Effector CD4-positive, alpha-beta T cell (primary cell): Measurements from ENCODE around the gene HSDL2.
A peak's percentile ranks its signal among the peaks of the same experiment; 100 is the strongest.

Experiments used
- DNase-seq: peaks from one replicate; pipeline ENCODE4 v3.0.0-alpha.2; 2020

HSDL2 gene

GRCh38 chr9:112462855-112463254, 82.9 kb downstream of the HSDL2 start:
- DNase-seq = no peak

GRCh38 chr9:112465352-112465751, 85.4 kb downstream of the HSDL2 start:
- no peak for DNase-seq

GRCh38 chr9:112472996-112473395, 93.1 kb downstream of the HSDL2 start:
- DNase-seq = no peak

- DNase-seq = no peak
These were observed 94.1 kb downstream of the HSDL2 start for GRCh38 chr9:112473986-112474385.

GRCh38 chr9:112475318-112475717, 95.4 kb downstream of the HSDL2 start:
- DNase-seq = no peak

GRCh38 chr9:112477330-112477729, 97.4 kb downstream of the HSDL2 start:
- DNase-seq = no peak

GRCh38 chr9:112479221-112479620, 99.3 kb downstream of the HSDL2 start:
- DNase-seq = no peak

GRCh38 chr9:112484607-112485006, 104.7 kb downstream of the HSDL2 start:
- no peak for DNase-seq

- DNase-seq = no peak
These were observed 105.7 kb downstream of the HSDL2 start for GRCh38 chr9:112485574-112485973.

GRCh38 chr9:112486221-112487007, 106.5 kb downstream of the HSDL2 start, which contains the start of gene KIAA1958:
KIAA1958 (plus strand) TSS chr9:112486827; CDS start chr9:112574081, 87,254 bp downstream.
- DNase-seq = peak; percentile 56

- peak; percentile 35 for DNase-seq
These were observed 107.3 kb downstream of the HSDL2 start for GRCh38 chr9:112487008-112487798.

- DNase-seq = no peak
These were observed 108.0 kb downstream of the HSDL2 start for GRCh38 chr9:112487799-112488340.

GRCh38 chr9:112489039-112489546, 109.2 kb downstream of the HSDL2 start:
- no peak for DNase-seq

GRCh38 chr9:112489876-112490666, 110.2 kb downstream of the HSDL2 start:
- DNase-seq = no peak

GRCh38 chr9:112493393-112494137, 113.7 kb downstream of the HSDL2 start:
- DNase-seq = no peak

- no peak for DNase-seq
These were observed 114.2 kb downstream of the HSDL2 start for GRCh38 chr9:112494153-112494552.

GRCh38 chr9:112495614-112496013, 115.7 kb downstream of the HSDL2 start:
- DNase-seq = no peak

- DNase-seq = no peak
These were observed 116.3 kb downstream of the HSDL2 start for GRCh38 chr9:112496074-112496722.

GRCh38 chr9:112500842-112501241, 120.9 kb downstream of the HSDL2 start:
- no peak for DNase-seq

- DNase-seq = no peak
These were observed 121.4 kb downstream of the HSDL2 start for GRCh38 chr9:112501287-112501686.
